AG04449 (cell line): Measurements from ENCODE around the gene APOE.
"Not testable (repeated sequence)": the region's sequence is repeated elsewhere in the genome, so short reads cannot be mapped to it uniquely, and the experiment has no call there.

ENCODE experiments used
- CTCF ChIA-PET: fragments of 350-600 bp; formaldehyde crosslinking; extraction: SDS; loops from one replicate; lab custom pipeline; 2021; ENCODE audit warnings: antibody characterized with exemption; lab: Yijun Ruan, JAX
- POLR2A ChIA-PET: fragments of 400-600, 350-600 bp; formaldehyde crosslinking; extraction: SDS; loops from one replicate; lab custom pipeline; 2020; ENCODE audit warnings: antibody characterized with exemption, inconsistent platforms; lab: Yijun Ruan, JAX
- DNase-seq: peaks from one replicate; pipeline ENCODE4 v3.0.0-alpha.2; 2010; ENCODE audit warnings: low read depth, low spot score
- H3K4me3 ChIP-seq: 2 replicates; pipeline ENCODE4 v1.5.1; 2011; ENCODE audit warnings: low read depth, mild to moderate bottlenecking, control low read depth, low read length
- TF ChIP-seq, protein P1 (sequence below): IDR thresholded peaks from one replicate; pipeline ENCODE4 v1.5.1; 2011; ENCODE audit warnings: mild to moderate bottlenecking, moderate library complexity, low read length, control low read depth, inconsistent platforms; ENCODE audit not compliant: insufficient read depth; ENCODE audit errors: missing control alignments

Gene APOE

DNA sequence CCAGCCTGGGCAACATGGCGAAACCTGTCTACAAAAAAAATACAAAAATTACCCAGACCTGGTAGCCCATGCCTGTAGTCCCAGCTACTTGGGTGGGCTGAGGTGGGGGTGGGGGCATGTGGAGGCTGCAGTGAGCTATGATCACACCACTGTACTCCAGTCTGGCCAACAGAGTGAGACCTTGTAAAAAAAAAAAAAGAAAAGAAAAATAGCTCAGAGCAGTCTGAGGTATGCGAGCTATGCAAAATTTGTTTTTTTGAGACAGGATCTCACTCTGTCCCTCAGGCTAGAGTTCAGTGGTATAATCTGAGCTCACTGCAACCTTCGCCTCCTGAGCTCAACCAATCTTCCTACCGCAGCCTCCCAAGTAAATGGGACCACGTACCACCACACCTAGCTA, 21.7 kb upstream of the APOE start:
- TF ChIP-seq, protein P1, sequence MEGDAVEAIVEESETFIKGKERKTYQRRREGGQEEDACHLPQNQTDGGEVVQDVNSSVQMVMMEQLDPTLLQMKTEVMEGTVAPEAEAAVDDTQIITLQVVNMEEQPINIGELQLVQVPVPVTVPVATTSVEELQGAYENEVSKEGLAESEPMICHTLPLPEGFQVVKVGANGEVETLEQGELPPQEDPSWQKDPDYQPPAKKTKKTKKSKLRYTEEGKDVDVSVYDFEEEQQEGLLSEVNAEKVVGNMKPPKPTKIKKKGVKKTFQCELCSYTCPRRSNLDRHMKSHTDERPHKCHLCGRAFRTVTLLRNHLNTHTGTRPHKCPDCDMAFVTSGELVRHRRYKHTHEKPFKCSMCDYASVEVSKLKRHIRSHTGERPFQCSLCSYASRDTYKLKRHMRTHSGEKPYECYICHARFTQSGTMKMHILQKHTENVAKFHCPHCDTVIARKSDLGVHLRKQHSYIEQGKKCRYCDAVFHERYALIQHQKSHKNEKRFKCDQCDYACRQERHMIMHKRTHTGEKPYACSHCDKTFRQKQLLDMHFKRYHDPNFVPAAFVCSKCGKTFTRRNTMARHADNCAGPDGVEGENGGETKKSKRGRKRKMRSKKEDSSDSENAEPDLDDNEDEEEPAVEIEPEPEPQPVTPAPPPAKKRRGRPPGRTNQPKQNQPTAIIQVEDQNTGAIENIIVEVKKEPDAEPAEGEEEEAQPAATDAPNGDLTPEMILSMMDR, result no peak
- no peak for DNase-seq
- H3K4me3 ChIP-seq, result no peak overlapping the region
- POLR2A ChIA-PET, result interaction anchor here (0.6 to 1.1 kb wide), 2 partner anchors 15 to 35 kb away, joined by 3 read pairs; no protein-coding TSS in a partner anchor
- CTCF ChIA-PET, result interaction anchor here (1.0 to 2.8 kb wide), 6 partner anchors 16 to 313 kb away, joined by 3 to 11 read pairs (median 6); no protein-coding TSS in a partner anchor

DNA sequence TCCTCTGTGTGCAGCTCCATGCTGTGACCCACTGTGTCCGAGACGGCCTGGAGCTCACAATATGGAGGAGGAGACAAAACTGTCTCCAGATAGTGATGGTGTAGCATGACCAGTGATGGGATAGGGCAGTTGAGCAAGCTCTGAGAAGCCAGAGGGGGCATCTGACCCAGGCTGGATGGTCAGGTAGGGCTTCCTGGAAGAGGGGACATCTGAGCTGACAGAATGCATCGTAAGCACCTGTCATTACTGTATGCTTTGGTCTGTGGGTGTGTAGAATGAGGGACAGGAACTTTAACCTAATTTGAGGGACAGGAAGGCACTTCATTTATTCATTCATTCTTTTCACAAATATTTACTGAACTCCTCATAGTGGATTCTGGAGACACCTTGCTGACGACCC, 21.0 kb upstream of the APOE start:
- TF ChIP-seq, protein P1, result no peak
- H3K4me3 ChIP-seq, result no peak overlapping the region
- DNase-seq, result no peak
- POLR2A ChIA-PET, result interaction anchor here (0.6 to 1.1 kb wide), 2 partner anchors 16 to 36 kb away, joined by 3 read pairs; no protein-coding TSS in a partner anchor
- CTCF ChIA-PET, result interaction anchor here (1.0 to 2.8 kb wide), 5 partner anchors 17 to 314 kb away, joined by 4 to 11 read pairs (median 8); no protein-coding TSS in a partner anchor

DNA sequence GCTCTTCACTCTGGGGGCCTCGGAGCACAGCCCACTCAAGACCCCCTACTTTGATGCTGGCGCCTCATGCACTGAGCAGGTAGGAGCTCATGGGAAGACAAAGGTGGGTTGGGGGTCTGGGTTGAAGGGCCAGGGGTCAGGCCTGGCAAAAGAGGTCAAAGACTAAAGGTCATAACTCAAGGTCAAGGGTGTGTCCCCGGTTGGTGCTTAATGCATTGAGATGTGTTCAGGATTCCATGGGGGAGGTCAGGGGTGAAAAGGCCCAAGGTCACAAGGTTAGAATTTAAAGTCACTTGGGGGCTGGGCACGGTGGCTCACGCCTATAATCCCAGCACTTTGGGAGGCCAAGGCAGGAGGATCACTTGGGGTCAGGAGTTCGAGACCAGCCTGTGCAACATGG, 19.5 kb upstream of the APOE start:
- TF ChIP-seq, protein P1, result no peak
- POLR2A ChIA-PET, result interaction anchor here (0.7 kb wide), 1 partner anchor 38 kb away, joined by 3 read pairs; no protein-coding TSS in a partner anchor
- no peak overlapping the region for H3K4me3 ChIP-seq
- CTCF ChIA-PET, result interaction anchor here (1.3 kb wide), 1 partner anchor 162 kb away, joined by 4 read pairs; no protein-coding TSS in a partner anchor
- no peak for DNase-seq

DNA sequence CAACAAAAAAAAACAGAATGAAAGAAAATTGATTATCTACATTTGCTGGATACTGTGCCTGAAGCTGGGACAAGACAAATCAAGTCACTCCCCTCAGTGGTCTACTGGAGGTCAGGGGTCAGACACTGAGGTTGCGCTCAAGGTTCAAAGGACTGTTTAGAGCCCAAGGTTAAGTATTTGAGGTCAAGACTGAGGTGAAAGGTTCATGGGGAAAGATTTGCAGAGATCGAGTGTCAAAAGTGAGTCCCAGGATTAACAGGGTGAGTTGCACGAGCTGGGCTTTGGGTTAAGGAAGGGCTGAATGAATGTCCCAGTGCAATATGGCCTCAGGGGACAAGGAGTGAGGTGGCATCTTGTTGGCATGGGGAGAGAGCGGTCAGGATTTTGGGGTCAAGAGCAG, 17.9 kb upstream of the APOE start:
- TF ChIP-seq, protein P1, result no peak
- POLR2A ChIA-PET, result no interaction called here
- DNase-seq, result no peak
- no peak overlapping the region for H3K4me3 ChIP-seq
- CTCF ChIA-PET, result no interaction called here

DNA sequence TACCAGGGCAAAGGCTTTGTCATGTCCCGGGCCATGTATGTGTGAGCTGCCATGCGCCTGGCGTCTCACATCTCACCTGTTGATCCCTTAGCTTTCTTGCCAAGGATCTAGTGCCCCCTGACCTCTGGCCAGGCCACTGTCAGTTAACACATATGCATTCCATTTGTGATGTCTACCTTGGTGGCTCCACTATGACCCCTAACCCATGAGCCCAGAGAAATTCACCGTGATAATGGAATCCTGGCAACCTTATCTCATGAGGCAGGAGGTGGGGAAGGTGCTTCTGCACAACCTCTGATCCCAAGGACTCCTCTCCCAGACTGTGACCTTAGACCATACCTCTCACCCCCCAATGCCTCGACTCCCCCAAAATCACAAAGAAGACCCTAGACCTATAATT, 17.3 kb upstream of the APOE start:
- POLR2A ChIA-PET, DNase-seq, CTCF ChIA-PET, H3K4me3 ChIP-seq: not testable (repeated sequence)

DNA sequence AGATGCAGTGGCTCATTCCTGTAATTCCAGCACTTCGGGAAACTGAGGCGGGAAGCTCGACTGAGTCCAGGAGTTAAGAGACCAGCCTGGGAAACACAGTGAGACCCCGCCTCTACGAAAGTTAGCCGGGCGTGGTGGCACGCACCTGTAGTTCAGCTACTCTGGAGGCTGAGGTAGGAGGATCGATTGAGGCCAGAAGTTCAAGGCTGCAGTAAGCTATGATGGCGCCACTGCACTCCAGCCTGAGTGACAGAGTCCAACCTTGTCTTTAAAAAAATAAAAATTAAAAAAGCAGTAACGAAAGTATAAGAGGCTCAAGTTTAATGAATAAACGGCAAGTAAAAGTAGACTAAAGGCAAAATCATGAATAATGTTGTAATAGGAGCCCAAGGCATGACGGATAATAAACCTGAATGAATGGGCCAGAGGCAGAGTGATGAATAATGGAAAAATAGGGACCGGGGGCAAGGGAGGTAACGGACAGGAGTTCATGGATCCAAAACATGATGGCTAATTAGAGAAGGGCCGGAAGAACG, 15.7 kb upstream of the APOE start:
- peak overlapping the region; percentile 68 for H3K4me3 ChIP-seq
- POLR2A ChIA-PET, result interaction anchor here (0.7 to 1.6 kb wide), 5 partner anchors 16 to 207 kb away, joined by 3 to 4 read pairs (median 3); partner anchors contain the start of genes APOE and NECTIN2
- DNase-seq, result no peak
- CTCF ChIA-PET, result interaction anchor here (1.1 to 1.6 kb wide), 3 partner anchors 13 to 62 kb away, joined by 3 to 6 read pairs (median 3); no protein-coding TSS in a partner anchor
- TF ChIP-seq, protein P1, result no peak
